ENCODE data around the gene PGD.

- no peak for TF ChIP-seq ZNF274 (IDR thresholded peaks at IDR 0.05; ENCODE audit: insufficient read depth, insufficient read length)
- no peak for TF ChIP-seq SIN3A (IDR thresholded peaks at IDR 0.05; ENCODE audit: low read depth, low read length)
Measured at GRCh38 chr1:10457875-10458274, 59.0 kb downstream of the PGD start.

Data from GM12878 (cell line).